Endothelial cell of umbilical vein (primary cell): ENCODE data around the gene PDE11A. TPM values are rescaled to one million over a fixed set of nuclear protein-coding genes. Genes with fewer than 3 reads are reported as not detected.

ENCODE experiments used
- BruUV-seq: library from RNA; stranded (reverse); fragments of 400-500 nt; replicated peaks from 2 replicates; lab custom pipeline; 2021; lab: Mats Ljungman, UMichigan
- CTCF ChIA-PET: fragments of 300-600, 350-600 bp; sonication (Branson Sonifier 250); formaldehyde crosslinking; loops from one replicate; lab custom pipeline; 2021; ENCODE audit warnings: antibody characterized with exemption, inconsistent platforms; lab: Charles Lee
- POLR2A ChIA-PET: fragments of 300-600, 350-600 bp; sonication (Branson Sonifier 250); formaldehyde crosslinking; loops from one replicate; lab custom pipeline; 2021; ENCODE audit warnings: antibody characterized with exemption, inconsistent platforms; lab: Charles Lee
- DNase-seq: peaks from one replicate; pipeline ENCODE4 v3.0.0-alpha.2; 2011; ENCODE audit warnings: low read depth, low spot score
- FAIRE-seq: peaks from 2 replicates; lab custom pipeline; 2011; peaks lifted over from hg19 to GRCh38; lab: Jason Lieb, UNC
- H2AFZ ChIP-seq: 2 replicates; pipeline ENCODE4 v1.6.0; 2012; ENCODE audit warnings: low read depth, low read length, control low read depth, inconsistent platforms
- H3K27ac ChIP-seq: 2 replicates; pipeline ENCODE4 v1.5.1; 2011; ENCODE audit warnings: low read depth, mild to moderate bottlenecking, control low read depth, low read length, moderate library complexity; ENCODE audit not compliant: insufficient read depth
- H3K27me3 ChIP-seq, 2 experiments: 2 replicates each; pipeline versions ENCODE4 v1.6.0 to v1.6.1; 2011; ENCODE audit warnings: low read length in 2 of 2, mixed read lengths in 1 of 2; ENCODE audit not compliant: control insufficient read depth in 2 of 2, insufficient read depth in 2 of 2
- H3K36me3 ChIP-seq, 2 experiments: 2 replicates in 1 of 2; 3 replicates in 1 of 2; pipeline ENCODE4 v1.5.1; 2011; ENCODE audit warnings: low read length in 2 of 2, mild to moderate bottlenecking in 1 of 2, moderate library complexity in 1 of 2; ENCODE audit not compliant: control insufficient read depth in 2 of 2, insufficient read depth in 2 of 2; ENCODE audit errors: extremely low read depth in 1 of 2
- H3K4me1 ChIP-seq: 3 replicates; pipeline ENCODE4 v1.5.1; 2011; ENCODE audit warnings: mild to moderate bottlenecking, low read length; ENCODE audit not compliant: control insufficient read depth, insufficient read depth; ENCODE audit errors: extremely low read depth
- H3K4me2 ChIP-seq: 2 replicates; pipeline ENCODE4 v1.6.1; 2011; ENCODE audit warnings: low read length, control low read depth, mixed read lengths; ENCODE audit not compliant: insufficient read depth
- H3K4me3 ChIP-seq, 3 experiments: fragments of 200-600 bp in 1 of 3; sonication (generic), shearing (Covaris generic) in 1 of 3; replicated peaks in 1 of 3; 2 replicates each; pipeline ENCODE4 v1.5.1; 2011 to 2016; ENCODE audit warnings: control low read depth in 3 of 3, low read length in 3 of 3, mild to moderate bottlenecking in 2 of 3, inconsistent platforms in 1 of 3, low read depth in 1 of 3, moderate library complexity in 1 of 3; ENCODE audit not compliant: insufficient read depth in 1 of 3
- H3K79me2 ChIP-seq: 2 replicates; pipeline ENCODE4 v1.6.0; 2012; ENCODE audit warnings: low read length, inconsistent platforms; ENCODE audit not compliant: control insufficient read depth, insufficient read depth
- H3K9ac ChIP-seq: replicated peaks from 2 replicates; pipeline ENCODE3; 2011; ENCODE audit warnings: low read length, control low read depth; ENCODE audit not compliant: insufficient read depth; ENCODE audit errors: extremely low read depth
- H3K9me1 ChIP-seq: replicated peaks from 3 replicates; pipeline ENCODE4 v1.6.0; 2011; ENCODE audit warnings: mild to moderate bottlenecking, low read length; ENCODE audit not compliant: control insufficient read depth, insufficient read depth; ENCODE audit errors: extremely low read depth
- H3K9me3 ChIP-seq: replicated peaks from 2 replicates; pipeline ENCODE4 v1.5.1; 2012; ENCODE audit warnings: low read length, inconsistent platforms; ENCODE audit not compliant: control insufficient read depth, insufficient read depth
- H4K20me1 ChIP-seq: replicated peaks from 2 replicates; pipeline ENCODE3; 2011; ENCODE audit warnings: mild to moderate bottlenecking, low read length; ENCODE audit not compliant: control insufficient read depth, insufficient read depth; ENCODE audit errors: extremely low read depth
- EZH2 ChIP-seq: IDR thresholded peaks from 2 replicates; pipeline ENCODE4 v1.6.1; 2012; ENCODE audit warnings: borderline replicate concordance, low read depth, mild to moderate bottlenecking, moderate library complexity, low read length, inconsistent platforms; ENCODE audit not compliant: severe bottlenecking
- FOS ChIP-seq: IDR thresholded peaks from 2 replicates; pipeline ENCODE4 v1.6.1; 2011; ENCODE audit warnings: mild to moderate bottlenecking, low read length, moderate library complexity, borderline replicate concordance; ENCODE audit not compliant: insufficient read depth
- JUN ChIP-seq: IDR thresholded peaks from 2 replicates; pipeline ENCODE4 v1.6.1; 2011; ENCODE audit warnings: borderline replicate concordance, low read depth; ENCODE audit not compliant: insufficient read length, insufficient read depth
- MAX ChIP-seq: IDR thresholded peaks from 2 replicates; pipeline ENCODE4 v1.6.1; 2011; ENCODE audit not compliant: insufficient read depth, insufficient read length
- MYC ChIP-seq: IDR thresholded peaks from one replicate; pipeline ENCODE4 v1.6.1; 2011; ENCODE audit warnings: mild to moderate bottlenecking, low read depth, low read length
- POLR2A ChIP-seq: IDR thresholded peaks from 2 replicates; pipeline ENCODE4 v1.6.1; 2012; ENCODE audit warnings: low read depth, mild to moderate bottlenecking, control low read depth, low read length
- POLR2AphosphoS5 ChIP-seq: IDR thresholded peaks from 2 replicates; pipeline ENCODE4 v1.6.1; 2012; ENCODE audit warnings: low read depth, mild to moderate bottlenecking, control low read depth, low read length, moderate library complexity; ENCODE audit not compliant: insufficient read depth
- dilution Hi-C: fragments of 300-500 bp; cut with MboI; formaldehyde crosslinking; loops from one replicate; pipeline ENCODE4 v1.15.0; 2019; ENCODE audit warnings: low sequenced_read_pairs; ENCODE audit not compliant: extremely low pct_ligation_motif_present
- intact Hi-C: fragments of 100-400 bp; cut with micrococcal nuclease; formaldehyde crosslinking; loops from one replicate; pipeline ENCODE4 v1.10.0; 2022
- polyA plus RNA-seq, 4 experiments: library from polyadenylated mRNA; depleted of rRNA in 3 of 4; stranded (reverse) in 3 of 4; unstranded in 1 of 4; fragments of >200 nt; gene quantifications; 2 replicates each; pipeline versions ENCODE4 v1.2.1 to v1.2.3, GENCODE V29; 2011 to 2012; ENCODE audit warnings: missing spikeins in 1 of 4
- total RNA-seq: library from RNA; stranded (reverse); gene quantifications from 2 replicates; pipeline ENCODE4 v1.2.3, GENCODE V29; 2021

Gene PDE11A
- total and polyA plus RNA-seq, 2 donors (not counting 3 experiments of a cell fraction or from before 2014, with no cell fraction given): 0.07 to 0.51 TPM

- Histone ChIP-seq H3K4me3 (no peak overlapping the region), H4K20me1 (no peaks in the 10 kb centered on the region), H3K9me3 (no peaks in the 10 kb centered on the region), H3K27ac (no peak overlapping the region), H3K79me2 (no peaks in the 10 kb centered on the region), H3K4me1 (peaks cover 7% of the 10 kb centered on the region), H3K4me2 (no peak overlapping the region), H2AFZ (no peak overlapping the region), H3K27me3 (peaks cover 3 to 5% of the 10 kb centered on the region in 2 experiments), H3K9ac (no peak overlapping the region), H3K9me1 (no peaks in the 10 kb centered on the region), H3K36me3 (no peaks in the 10 kb centered on the region)
- dilution Hi-C loops (no loop called here), intact Hi-C loops (no loop called here)
- BruUV-seq: no TSS peak
- POLR2A ChIA-PET: no interaction called here
- no peak for FAIRE-seq
- CTCF ChIA-PET: no interaction called here
- no peak for DNase-seq
- TF ChIP-seq POLR2AphosphoS5: no peak
- no peak for TF ChIP-seq JUN
- TF ChIP-seq FOS: no peak
- TF ChIP-seq EZH2: no peak
- TF ChIP-seq POLR2A: no peak
- TF ChIP-seq MYC: no peak
- TF ChIP-seq MAX: no peak
These were observed 390.6 kb downstream of the PDE11A start for GRCh38 chr2:177682006-177682405.
